Measurements from ENCODE around the gene KHSRP. TPM values are rescaled to one million over a fixed set of nuclear protein-coding genes. Genes with fewer than 3 reads are reported as not detected.

Gene KHSRP
- total and polyA plus RNA-seq, 10 of the 15 experiments (the other 5 are each of a cell fraction or from before 2014, with no cell fraction given) = 4.8 to 440 (median 82.0) TPM

- intact Hi-C loops (cut with micrococcal nuclease; ENCODE audit: unreplicated experiment) = no loop called here
- Histone ChIP-seq H3K4me1 (ENCODE audit: control insufficient read depth, insufficient read depth, low read length) (no peaks in the 10 kb centered on the region), H3K9me3 (replicated peaks; ENCODE audit: control insufficient read depth, insufficient read depth, low read length) (no peaks in the 10 kb centered on the region), H4K20me1 (ENCODE audit: control insufficient read depth, insufficient read depth) (no peaks in the 10 kb centered on the region), H3K4me2 (ENCODE audit: control insufficient read depth, insufficient read depth) (no peak overlapping the region), H3K36me3 (ENCODE audit: control insufficient read depth in 2 of 2, insufficient read depth in 2 of 2, low read length in 1 of 2) (no peaks in the 10 kb centered on the region; a peak in 1 of 4 replicates), H3K27me3 (replicated peaks in 1 of 2; ENCODE audit: control insufficient read depth in 2 of 2, insufficient read depth in 2 of 2, low read length in 1 of 2) (no peaks in the 10 kb centered on the region), H3K27ac (ENCODE audit: control insufficient read depth, insufficient read depth) (no peak overlapping the region), H2AFZ (ENCODE audit: control insufficient read depth, low read depth, low read length) (no peak overlapping the region), H3K4me3 (no peak overlapping the region), H3K9ac (ENCODE audit: control insufficient read depth, insufficient read depth, low read length) (no peak overlapping the region), H3K79me2 (ENCODE audit: control insufficient read depth, insufficient read depth, low read length) (no peaks in the 10 kb centered on the region)
- in situ Hi-C loops (cut with MboI) = no loop called here
- FAIRE-seq (no peak), DNase-seq (ENCODE audit: low read depth, low spot score) (no peak), ATAC-seq (no peak)
- RAD21 ChIA-PET (ENCODE audit: unreplicated experiment) = no interaction called here
- CTCF ChIA-PET = no interaction called here
- BruUV-seq (replicated peaks) = no TSS peak
- WGBS (ENCODE audit: insufficient coverage, insufficient replicate concordance, low lambda C conversion rate, missing lambda C conversion rate) = 95% methylated on average over 3 of the region's 3 CpGs
- POLR2A ChIA-PET = no interaction called here
- SMC1A ChIA-PET (ENCODE audit: uncharacterized antibody, unreplicated experiment) = no interaction called here
- TF ChIP-seq RAD21 (IDR thresholded peaks at IDR 0.05; ENCODE audit: insufficient read depth, low read depth, low read length) = no peak
- TF ChIP-seq NR2C2 (IDR thresholded peaks at IDR 0.05; ENCODE audit: borderline replicate concordance, control insufficient read depth, insufficient read length, low read depth) = no peak
- TF ChIP-seq, protein P1, sequence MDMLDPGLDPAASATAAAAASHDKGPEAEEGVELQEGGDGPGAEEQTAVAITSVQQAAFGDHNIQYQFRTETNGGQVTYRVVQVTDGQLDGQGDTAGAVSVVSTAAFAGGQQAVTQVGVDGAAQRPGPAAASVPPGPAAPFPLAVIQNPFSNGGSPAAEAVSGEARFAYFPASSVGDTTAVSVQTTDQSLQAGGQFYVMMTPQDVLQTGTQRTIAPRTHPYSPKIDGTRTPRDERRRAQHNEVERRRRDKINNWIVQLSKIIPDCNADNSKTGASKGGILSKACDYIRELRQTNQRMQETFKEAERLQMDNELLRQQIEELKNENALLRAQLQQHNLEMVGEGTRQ (IDR thresholded peaks at IDR 0.05; ENCODE audit: borderline replicate concordance, low read depth, low read length) = no peak
- no peak for TF ChIP-seq BMI1 (IDR thresholded peaks at IDR 0.05; ENCODE audit: borderline replicate concordance)
- no peak for TF ChIP-seq GATAD2B (conservative IDR thresholded peaks at IDR 0.05; ENCODE audit: low read depth)
- TF ChIP-seq, protein P2, sequence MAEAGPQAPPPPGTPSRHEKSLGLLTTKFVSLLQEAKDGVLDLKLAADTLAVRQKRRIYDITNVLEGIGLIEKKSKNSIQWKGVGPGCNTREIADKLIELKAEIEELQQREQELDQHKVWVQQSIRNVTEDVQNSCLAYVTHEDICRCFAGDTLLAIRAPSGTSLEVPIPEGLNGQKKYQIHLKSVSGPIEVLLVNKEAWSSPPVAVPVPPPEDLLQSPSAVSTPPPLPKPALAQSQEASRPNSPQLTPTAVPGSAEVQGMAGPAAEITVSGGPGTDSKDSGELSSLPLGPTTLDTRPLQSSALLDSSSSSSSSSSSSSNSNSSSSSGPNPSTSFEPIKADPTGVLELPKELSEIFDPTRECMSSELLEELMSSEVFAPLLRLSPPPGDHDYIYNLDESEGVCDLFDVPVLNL (IDR thresholded peaks at IDR 0.05; ENCODE audit: low read depth, low read length) = no peak
- no peak for TF ChIP-seq NBN (IDR thresholded peaks at IDR 0.05)
- no peak for TF ChIP-seq POLR2AphosphoS5 (IDR thresholded peaks at IDR 0.05; ENCODE audit: low read length)
- TF ChIP-seq RUNX3 (IDR thresholded peaks at IDR 0.05; ENCODE audit: low read length) = no peak
Observed at GRCh38 chr19:6440905-6441304, 16.3 kb upstream of the KHSRP start.

Data from GM12878 (cell line).